ENCODE results near the gene BRD3. TPM values are rescaled to one million over a fixed set of nuclear protein-coding genes. Genes with fewer than 3 reads are reported as not detected.
"Not testable (repeated sequence)": the region's sequence is repeated elsewhere in the genome, so short reads cannot be mapped to it uniquely, and the experiment has no call there.

The BRD3 gene
- polyA plus RNA-seq, 1 donor, result 62.5 TPM

GRCh38 chr9:133993635-133994253 lies 74.1 kb downstream of the BRD3 start:
- no peak for DNase-seq (ENCODE audit: low read depth)

DNA sequence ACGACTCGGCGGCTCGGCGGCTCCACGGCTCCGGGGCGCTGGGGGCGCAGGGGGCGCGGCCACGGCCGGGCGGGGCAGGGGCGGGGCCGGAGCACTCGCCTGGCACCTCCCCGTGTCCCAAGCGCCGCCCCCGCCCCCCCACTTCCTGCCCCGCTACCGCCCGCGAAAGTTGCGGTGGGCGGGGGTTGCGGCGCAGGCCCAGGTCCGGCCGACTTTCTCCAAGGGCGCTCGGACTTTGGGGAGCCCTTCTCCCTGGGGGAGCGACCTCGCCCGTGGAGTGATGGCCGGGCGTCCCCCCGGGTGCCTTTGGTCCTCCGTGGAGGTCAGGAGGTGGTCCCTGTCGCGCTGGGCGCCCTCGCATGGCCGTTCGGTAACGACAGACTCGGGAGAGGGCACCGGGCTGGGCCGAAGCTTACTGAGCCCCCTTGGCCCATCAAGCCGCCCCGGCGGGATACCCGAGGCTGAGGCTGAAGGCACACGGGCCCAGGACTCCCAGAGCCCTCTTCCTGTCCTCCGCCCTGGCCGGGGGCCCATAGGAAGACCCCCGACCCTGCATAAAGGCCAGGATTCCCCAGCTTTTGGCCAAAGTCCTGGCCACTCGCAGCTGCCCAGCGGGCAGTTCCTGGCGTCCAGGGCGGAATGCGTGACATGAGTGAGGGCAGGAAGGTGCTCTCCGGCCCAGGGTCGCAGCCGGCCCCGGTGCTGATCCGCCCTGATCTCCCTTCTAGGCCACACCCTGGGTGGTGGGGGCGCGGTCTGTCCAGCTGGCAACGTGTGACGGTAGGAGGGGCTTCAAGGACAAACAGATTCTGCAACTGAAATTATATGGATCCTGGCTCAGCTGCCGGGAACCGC lies 74.8 kb downstream of the BRD3 start:
- peak; percentile 60 for DNase-seq (ENCODE audit: low read depth)

- DNase-seq (ENCODE audit: low read depth), result no peak
These were observed 75.7 kb downstream of the BRD3 start, which contains the start of gene VAV2 for GRCh38 chr9:133991964-133992779. VAV2 (minus strand) TSS chr9:133992324; CDS start chr9:133992278, 46 bp downstream.

GRCh38 chr9:133991214-133991921 lies 76.5 kb downstream of the BRD3 start:
- no peak for DNase-seq (ENCODE audit: low read depth)

DNA sequence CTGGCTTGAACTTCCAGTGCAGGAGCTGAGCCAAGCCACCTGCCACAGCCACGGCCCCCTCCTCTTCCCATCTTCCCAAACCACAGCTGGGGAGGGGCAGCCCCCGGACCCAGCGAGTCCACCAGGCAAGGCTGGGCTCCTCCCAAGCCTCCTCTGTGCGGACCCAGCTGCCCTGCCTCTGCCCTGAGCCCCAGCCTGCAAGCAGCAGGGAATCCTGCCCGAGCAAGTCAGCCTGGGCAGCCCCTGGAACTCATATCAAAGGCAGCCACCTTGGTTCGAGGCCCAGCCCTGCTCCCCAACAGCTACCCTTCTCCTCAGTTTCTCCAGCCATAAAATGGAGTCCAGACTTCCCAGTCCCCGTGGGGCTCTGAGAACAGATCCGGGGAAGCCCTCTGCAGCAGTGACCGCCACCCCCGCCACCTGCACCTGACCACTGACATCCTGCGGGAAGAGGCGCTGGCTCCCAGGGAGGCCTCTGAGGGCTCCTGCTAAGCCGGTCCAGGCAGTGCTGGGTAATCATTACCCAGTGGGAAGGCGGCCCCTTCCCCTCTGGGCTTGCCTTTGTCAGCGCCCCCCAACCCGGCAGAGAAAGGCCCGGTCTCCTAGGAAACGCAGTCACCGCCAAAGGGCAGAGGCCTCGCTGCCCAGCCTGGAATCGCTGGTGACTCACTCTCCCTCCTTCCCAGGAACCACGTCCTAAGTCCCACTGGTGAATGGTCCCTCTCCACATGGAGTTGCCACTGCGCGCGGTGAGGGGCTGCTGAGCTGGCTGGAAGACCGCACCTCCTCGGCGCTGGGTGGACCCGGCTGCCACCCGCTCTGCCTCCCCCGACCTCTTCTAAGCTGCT lies 77.2 kb downstream of the BRD3 start:
- no peak for DNase-seq (ENCODE audit: low read depth)

DNA sequence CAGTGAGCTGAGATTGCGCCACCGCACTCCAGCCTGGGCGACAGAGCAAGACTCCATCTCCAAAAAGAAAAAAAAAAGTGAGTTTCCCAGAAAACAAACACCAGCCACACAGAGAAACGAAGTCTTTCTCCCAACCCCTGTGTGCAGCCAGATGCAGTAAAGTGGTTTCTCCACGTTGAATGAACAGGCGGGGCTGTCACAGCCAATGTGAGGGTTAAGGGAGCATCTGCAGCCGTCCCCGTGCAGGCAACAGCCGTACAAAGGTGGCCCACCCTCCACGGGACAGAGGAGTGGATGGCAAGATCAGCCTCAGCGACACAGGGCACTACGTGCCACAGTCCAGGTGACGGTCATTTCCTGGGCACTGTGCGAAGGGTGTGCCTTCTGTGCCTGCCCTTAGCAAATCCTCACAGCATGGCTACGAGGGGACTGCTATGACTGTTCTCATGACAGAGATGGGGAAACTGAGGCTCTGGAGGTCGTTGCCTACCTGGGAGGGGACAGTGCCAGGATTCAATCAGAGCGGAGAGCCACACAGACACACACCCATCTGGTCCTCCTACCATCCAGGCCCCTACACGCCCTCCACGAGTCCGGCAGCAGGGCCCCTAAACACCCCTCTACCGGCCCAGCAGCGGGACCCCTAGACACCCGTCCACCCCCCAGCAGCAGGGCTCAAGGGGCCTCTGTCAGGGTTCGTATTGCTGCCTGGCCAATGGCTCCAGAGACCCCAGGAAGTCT lies 78.0 kb downstream of the BRD3 start:
- no peak for DNase-seq (ENCODE audit: low read depth)

DNA sequence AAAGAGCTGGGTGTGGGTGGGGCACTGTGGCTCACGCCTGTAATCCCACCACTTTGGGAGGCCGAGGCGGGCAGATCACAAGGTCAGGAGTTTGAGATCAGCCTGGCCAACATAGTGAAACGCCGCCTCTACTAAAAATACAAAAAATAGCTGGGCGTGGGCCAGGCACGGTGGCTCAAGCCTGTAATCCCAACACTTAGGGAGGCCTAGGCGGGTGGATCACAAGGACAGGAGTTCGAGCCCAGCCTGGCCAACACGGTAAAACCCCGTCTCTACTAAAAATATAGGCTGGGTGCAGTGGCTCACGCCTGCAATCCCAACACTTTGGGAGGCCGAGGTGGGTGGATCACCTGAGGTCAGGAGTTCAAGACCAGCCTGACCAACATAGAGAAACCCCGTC lies 79.1 kb downstream of the BRD3 start:
- DNase-seq (ENCODE audit: low read depth), result not testable (repeated sequence)

- DNase-seq (ENCODE audit: low read depth), result no peak
These were observed 79.7 kb downstream of the BRD3 start for GRCh38 chr9:133987946-133988665.

DNA sequence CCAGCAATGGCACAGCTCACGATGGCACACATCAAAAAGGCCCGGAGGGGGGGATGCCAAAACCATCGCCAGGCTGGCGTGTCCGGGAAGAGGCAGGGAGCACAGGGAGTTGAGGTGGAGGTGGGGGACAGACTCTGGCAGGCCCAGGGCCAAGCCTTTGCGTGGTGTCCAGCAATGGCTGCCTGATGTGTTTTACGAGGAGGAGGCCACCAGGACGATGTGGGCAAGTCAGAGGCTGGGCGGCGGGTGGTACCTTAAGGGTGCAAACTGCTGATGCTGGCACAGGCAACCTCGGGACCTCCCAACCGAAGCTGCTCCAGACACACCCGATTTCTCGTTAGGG lies 80.4 kb downstream of the BRD3 start:
- no peak for DNase-seq (ENCODE audit: low read depth)

- DNase-seq (ENCODE audit: low read depth), result no peak
These were observed 80.9 kb downstream of the BRD3 start for GRCh38 chr9:133986774-133987445.

- no peak for DNase-seq (ENCODE audit: low read depth)
These were observed 81.8 kb downstream of the BRD3 start for GRCh38 chr9:133986061-133986460.

DNA sequence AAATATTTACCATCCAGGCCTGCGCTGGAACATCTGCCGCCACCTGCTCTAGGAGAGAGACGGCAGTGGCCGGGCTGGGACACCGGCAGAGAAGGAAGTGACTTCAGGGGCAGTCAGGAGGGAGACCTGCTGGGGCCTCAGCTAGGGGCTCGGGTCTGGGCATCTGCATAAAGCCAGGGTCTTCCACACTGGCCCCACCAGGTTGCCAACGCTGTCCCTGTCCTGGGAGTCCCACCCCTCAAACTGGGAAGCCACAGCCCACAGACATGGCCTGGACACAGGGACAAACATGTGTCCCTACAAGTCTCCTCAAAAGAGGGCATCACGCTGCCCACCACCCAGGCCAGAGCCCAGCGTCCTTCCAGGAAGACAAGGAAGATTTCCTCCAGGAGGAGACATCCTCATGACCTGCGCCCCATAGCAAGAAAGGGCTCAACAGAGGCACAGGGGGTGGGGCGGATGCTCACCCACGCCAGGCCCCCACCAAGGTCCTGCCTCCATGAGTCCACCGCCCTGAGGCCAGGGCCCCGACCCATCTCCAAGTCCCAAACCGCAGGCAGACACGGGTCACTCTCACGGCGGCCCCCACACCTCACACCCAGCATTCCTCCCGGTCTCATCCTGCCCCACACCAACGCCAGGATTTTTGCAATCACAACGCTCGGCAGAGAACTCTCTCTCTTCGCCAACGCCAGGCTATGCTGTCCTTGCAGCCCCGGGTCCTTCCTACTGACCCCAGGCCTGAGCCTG lies 84.7 kb downstream of the BRD3 start:
- no peak for DNase-seq (ENCODE audit: low read depth)

DNA sequence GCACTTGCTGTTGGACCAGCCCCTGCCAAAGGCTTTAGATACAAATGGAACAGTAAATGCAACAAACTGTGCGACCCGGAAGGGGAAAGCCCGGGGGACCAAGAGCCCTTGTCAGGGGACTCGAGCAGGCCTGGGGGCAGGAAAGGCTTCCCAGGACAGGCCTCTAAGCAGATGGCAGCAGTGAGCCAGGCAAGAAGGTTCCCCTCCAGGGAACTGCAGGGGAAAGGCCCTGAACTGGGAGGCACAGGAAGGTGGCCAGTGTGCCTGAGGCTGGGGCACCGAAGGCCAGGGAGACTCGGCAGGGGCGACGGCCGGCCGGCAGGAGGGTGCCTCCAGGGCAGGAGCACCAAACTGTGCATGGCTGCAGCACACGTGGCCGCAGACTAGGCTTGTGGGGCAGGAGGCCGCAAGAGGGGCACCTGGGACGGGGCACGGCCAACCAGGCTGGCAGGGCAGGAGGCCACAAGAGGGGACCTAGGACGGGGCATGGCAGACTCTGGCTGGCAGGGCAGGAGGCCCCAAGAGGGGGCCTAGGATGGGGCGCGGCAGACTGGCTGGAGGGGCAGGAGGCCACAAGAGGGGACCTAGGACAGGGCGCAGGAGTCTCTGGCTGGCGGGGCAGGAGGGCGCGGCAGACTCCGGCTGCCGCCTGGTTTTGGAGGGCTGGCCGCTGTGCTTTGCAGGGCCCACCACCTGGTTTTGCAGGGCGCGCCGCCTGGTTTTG lies 85.7 kb downstream of the BRD3 start:
- DNase-seq (ENCODE audit: low read depth), result no peak

DNA sequence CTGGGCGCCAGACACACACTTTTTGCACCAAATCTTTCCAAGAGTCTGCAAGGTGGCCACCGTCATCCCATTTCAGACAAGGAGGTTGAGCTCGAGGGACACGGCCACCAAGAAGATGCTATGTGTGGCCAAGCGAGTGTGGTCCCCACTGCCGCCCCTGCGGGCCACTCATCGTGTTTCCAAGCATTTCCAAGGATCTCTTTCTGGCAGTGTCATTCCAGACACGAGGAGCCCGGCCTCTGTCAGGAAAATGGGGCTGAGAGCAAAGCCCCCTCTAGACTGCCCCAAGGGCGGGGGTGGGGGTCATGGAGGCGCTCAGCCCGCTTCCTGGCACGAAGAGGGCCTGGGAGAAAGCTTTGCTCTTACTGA lies 86.3 kb downstream of the BRD3 start:
- DNase-seq (ENCODE audit: low read depth), result no peak

- DNase-seq (ENCODE audit: low read depth), result no peak
These were observed 86.8 kb downstream of the BRD3 start for GRCh38 chr9:133980864-133981588.

Data from forelimb muscle (tissue), 1 donor.